HG03521 (cell line): ENCODE measurements around the gene XRCC6.
"Not testable (repeated sequence)": the region's sequence is repeated elsewhere in the genome, so short reads cannot be mapped to it uniquely, and the experiment has no call there.

ENCODE experiments used
- ATAC-seq: cut with Tn5 transposase; IDR thresholded peaks from one replicate; pipeline ENCODE4 v1.9.1; 2021; ENCODE audit warnings: mild to moderate bottlenecking, moderate library complexity; ENCODE audit not compliant: unreplicated experiment

XRCC6 gene

GRCh38 chr22:41621099-41621910 is at the start of gene XRCC6:
TSS of gene XRCC6 (plus strand) at chr22:41621295. CDS start at chr22:41622005, 710 bp downstream.
- peak; percentile 85 for ATAC-seq

GRCh38 chr22:41571786-41572185 is 49.3 kb upstream of the XRCC6 start:
- no peak for ATAC-seq

DNA sequence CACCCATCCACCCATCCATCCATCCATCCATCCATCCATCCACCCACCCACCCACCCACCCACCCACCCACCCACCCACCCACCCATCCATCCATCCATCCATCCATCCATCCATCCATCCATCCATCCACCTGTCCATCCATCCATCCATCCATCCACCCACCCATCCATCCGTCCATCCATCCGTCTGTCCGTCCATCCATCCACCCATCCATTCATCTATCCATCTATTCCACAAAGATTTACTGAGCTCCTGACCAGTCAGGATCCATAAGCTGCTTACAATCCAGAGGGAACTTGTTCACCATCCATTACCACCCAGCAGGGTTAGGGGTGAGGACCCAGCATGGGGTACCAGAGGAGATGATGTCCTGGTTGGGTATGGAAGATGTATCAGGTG is 48.8 kb upstream of the XRCC6 start:
- ATAC-seq, result not testable (repeated sequence)

GRCh38 chr22:41573677-41574076 is 47.4 kb upstream of the XRCC6 start:
- ATAC-seq, result no peak

GRCh38 chr22:41574847-41575381 is 46.2 kb upstream of the XRCC6 start:
- ATAC-seq, result no peak

DNA sequence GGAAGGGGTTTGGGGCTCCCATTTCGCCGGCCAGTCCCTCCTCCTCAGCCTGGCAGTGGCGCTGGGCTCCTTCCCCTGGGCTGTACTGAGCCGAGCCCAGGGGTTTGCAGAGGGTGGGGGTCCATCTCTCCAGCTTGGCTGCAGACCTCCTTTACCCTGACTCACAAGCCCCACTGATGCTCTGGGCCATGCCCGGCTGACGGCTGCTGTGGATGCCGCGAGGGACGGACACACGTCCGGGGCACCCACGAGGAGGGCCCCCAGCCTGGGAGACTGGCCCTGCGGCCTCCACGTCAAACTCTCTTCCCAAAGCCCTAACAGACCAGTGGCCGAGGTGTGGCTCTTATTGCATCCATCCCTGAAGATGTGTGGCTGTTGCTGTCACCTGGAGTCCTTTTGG is 45.6 kb upstream of the XRCC6 start:
- no peak for ATAC-seq

DNA sequence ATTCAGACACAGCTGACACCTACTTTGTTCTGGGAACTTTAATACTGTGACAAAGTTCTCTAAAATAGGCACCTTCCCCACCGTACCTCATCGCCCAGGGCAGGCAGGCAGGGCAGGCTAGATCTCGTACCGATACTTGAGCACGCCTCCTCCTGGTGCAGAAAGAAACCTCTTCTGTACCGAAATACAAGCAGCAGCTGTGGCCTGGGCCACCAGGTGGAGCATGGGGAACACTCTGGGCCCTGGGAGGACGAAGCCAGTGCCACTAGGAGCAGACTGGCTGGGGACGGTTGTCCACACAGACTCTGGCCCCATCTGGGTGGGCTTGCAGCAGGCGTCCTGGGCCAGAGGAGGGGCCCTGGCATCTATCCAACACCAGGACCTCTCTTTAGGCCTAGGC is 44.2 kb upstream of the XRCC6 start:
- no peak for ATAC-seq

DNA sequence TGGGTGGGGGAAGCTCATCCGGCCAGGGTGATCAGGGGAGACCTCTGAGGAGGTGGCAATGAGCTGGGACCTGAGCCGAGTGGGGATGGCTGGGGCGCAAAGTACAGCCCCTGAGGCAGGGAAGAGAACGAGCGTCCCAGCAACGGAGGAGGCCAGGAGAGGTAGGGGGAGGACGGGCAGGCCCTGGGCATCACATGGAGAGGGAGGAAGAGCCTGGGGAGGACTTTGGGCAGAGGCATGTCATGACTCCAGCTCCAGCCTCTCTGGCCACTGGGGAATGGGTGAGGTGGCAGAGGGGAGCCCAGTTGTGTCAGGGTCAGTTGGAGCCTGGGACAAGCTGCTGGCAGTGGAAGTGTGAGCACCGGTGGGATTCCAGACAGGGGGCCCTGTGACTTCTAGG is 43.0 kb upstream of the XRCC6 start:
- ATAC-seq, result no peak

DNA sequence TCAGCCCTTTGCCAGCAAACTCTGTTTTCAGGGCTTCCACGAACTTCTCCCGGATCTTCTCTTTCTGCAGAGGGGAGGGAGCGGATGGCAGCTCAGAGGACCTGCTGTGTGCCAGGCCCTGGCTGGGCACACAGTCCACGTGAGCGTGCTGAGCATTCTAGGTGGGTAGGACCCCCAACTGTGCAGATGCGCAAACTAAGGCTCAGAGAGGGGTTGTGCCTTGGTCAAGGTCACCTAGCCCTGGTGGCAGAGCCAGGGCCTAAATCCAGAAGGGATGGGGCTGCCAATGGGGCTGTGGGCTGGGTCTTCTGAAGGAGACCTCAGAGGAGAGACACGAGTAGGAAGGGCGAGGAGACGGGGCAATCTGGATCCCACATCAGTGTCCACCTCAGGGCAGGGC is 42.3 kb upstream of the XRCC6 start:
- ATAC-seq, result no peak

DNA sequence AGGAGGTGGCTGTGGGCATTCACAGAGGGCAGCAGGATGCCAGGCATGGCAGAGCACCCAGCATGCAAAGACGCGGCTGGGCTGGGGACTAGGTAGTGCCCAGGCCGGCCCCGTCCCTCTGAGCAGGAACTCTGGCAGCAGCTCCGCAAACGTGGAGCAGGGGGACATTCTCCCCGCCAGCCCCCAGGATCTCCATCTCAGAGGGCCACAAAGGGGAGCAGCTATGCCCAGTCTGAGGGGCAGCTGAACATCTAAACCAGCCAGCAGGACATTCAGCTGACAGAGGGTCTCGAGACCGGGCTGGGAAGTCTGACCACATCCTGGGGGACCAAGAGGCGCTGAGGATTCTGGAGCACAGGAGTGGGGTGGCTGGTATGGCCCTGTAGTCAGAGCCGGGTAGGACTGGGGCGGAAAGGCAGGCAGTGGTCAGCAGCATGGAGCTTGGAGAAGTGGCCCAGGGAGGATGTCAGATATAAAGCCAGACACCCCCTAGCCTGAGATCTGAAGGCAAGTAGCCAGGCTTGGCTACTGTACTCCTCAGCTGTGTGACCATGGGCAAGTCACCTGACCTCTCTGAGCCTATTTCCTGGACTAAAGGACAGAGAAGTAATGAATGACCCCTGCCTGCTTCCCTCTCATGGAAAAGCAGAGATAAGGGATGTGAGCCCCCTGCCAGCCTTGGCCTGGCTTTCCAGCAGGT is 41.6 kb upstream of the XRCC6 start:
- ATAC-seq, result no peak

- ATAC-seq, result no peak
These were observed 41.1 kb upstream of the XRCC6 start for GRCh38 chr22:41579997-41580355.

DNA sequence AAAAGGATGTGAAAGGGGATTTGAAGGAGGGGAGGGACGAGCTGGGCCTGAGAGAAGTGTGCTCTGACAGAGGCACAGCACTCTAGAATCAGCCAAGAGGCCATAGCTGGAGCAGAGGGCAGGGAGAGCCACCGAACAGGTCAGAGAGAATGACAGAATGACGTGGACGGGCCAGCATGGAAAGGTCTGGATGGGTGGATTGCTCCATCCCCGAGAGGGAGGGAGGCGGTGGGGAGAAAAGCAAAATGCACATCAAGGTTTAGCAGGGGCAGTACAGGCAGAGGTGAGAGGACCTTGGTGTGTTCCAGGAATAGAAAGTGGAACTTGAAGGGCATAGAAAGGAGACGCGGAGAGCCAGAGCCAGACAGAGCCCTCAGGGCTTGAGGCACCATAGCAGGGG is 38.4 kb upstream of the XRCC6 start:
- ATAC-seq, result no peak

DNA sequence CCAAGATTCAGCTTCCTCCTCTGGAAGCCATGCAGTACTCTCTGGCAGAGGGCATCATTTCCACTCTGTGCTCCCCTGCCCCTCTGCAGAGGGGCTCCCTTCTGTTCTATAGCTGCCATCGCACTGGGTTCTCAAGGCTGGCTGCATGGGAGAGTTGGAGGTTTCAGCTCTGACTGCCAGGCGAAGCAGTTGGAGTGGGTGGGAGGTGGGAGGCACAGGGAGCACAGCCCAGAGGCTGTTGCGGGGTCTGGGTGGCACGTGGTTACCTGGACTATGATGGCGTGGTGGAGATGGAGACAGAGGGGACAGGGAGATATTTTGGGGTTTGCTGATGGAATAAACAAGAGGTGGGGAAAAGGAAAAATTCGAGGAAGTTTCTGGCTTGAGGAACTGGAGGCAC is 36.2 kb upstream of the XRCC6 start:
- ATAC-seq, result no peak

- no peak for ATAC-seq
These were observed 35.2 kb upstream of the XRCC6 start for GRCh38 chr22:41585898-41586297.

GRCh38 chr22:41587347-41587723 is 33.8 kb upstream of the XRCC6 start:
- ATAC-seq, result no peak

DNA sequence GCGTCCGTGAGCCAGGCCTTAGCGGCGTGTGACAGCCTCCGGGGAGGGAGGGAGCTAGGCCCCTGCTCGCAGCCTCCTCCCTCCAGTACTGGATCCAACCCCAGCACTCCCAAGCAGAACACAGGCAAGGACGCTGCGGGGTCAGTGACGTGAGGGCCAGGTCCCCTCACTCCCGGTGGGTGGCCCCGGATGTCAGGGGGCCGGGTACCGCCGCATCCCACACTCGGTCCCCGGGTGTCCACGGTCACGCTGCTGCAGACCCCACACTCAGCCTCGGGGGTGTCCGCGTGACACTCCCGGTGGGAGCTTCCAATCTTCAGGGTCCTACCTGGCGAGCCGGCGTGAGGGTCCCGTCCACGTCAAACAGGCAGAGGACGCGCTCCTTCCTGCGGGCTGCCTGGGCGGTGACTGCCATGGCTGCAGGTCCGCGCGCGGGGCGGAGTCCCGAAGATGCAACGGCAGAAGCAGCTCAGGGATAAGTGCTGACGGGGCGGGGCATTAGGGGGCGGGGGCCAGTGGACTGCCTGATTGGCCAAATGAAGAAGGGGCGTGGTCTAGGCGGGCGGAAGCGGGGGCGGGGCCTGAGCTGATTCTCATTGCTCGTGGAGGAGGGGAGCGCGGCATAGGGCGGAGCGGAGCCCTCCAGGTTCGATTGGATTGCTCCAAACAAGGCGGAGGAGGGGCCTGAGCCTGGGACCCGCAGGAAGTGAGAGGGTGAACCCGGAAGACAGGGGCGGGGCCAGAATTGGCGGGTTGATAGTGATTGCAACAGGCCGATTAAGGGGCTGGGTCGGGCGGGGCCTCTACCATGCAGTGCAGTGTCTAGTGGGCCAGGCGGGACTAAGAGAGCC is 31.5 kb upstream of the XRCC6 start, which contains the start of gene PMM1:
Gene PMM1, minus strand, starts transcription at position 450 of the 851 bp plus-strand sequence. Its CDS starts 35 bp downstream, at position 415.
- ATAC-seq, result peak; percentile 91

GRCh38 chr22:41593336-41593960 is 27.6 kb upstream of the XRCC6 start:
- not testable (repeated sequence) for ATAC-seq

DNA sequence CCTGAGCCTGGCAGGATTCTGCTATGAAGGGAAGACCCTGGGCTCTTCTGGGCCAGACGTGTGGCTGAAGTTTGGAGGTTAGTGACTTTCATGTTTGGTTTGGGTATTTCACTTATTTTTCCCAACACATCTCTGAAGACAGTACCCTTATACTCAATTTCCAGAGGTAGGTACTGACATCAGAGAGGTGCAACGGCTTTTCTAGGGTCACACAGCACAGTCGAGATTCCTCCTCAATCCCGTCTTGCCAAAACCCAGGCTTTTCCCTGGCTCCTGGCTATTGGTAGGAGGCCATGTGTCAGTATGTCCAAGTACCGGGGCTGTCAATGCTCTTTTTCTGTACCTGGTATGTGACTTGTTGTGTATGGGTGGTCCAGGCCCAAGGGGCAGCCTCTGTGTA is 25.4 kb upstream of the XRCC6 start:
- no peak for ATAC-seq

DNA sequence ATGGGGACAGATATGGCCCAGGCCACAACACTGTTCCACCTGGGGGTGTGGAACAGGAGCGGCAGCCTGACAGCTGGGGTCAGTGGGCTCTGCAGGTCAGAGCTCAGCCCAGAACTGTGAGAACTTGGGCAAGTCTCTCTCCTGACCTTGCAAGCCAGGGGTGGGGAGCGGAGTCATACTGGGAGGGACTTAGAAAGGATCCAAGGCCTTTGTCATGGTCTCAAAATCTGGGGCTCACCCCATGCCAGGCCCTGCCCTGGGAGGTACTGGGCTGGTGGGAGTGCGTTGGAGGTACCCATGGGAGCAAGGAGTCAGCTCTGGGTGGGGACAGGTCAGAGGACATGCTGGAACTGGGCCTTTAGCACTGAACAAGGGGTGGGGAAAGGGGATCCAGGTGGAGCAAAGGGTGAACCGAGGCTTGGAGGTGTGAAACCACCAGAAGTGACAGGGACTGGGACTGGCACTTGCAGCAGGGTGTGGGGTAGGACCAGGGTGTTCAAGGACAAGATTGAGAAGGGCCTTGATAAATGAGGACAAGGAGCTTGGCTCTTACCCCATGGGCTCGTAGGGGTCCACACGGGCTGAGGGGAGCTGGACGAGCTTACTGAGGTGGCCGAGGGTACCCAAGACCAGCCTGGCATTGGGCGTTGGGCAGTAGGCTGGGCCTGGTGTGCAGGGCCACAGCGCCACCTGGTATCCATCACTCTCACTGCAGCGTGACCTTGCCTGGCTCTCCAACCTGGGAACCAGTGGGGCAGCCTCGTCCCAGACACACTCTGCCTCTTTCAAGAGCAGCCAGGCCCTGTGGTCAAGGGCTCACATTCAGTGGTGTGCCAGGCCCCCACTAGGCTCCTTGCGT is 24.1 kb upstream of the XRCC6 start:
- no peak for ATAC-seq

GRCh38 chr22:41597635-41597953 is 23.5 kb upstream of the XRCC6 start:
- ATAC-seq, result no peak
